Measurements from ENCODE around the gene RPH3AL. TPM values are rescaled to one million over a fixed set of nuclear protein-coding genes. Genes with fewer than 3 reads are reported as not detected.

Gene RPH3AL
- polyA plus RNA-seq, 3 donors = 0.71 to 1.9 (median 1.5) TPM

DNA sequence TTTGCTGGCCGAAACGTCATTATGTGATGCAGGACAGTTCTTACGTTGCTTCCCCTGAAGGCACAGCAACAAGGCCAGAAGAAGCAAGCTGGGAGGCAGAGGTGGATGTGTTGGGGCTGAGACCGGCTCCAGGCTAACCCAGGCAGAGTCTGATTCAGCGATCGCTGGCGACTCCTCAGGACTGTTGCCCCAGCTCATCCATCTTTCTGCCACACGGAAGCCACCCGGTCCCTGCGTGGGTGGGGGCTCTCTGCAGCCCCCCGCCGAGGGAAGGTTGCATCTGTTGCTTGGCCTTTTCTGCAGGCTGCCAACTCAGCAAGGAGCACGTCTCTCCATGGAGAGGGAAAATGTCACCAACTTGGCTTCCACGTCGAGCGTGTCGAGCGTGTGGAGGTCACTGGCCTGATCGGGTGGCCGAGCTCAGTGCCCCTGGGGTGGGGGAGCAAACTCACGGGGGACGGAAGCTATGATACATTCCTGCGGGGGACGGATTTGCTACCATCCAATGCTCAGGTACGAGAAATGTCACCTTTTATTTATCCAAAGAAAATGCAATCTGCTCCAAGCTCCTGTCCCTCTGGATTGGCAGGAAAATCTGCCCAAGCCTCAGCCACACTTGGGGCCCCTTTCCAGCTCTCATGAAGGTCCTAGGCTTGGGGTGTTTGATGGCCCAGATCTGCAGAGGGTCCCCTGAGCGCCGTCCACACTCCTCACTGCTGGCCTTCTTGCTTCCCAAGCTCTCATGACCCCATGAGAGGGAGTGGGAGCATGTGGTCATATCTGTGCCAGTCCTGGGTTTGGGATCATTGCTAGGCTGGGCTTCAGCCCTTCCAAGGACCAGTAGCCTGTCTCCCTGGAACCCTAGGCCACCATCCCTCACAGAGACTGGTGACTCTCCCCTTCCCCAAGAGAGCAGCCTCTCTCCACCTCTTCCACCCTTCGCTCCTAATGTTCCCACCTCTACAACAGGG, 69.4 kb downstream of the RPH3AL start:
- no peak overlapping the region for H3K27ac ChIP-seq (ENCODE audit: low read depth in 1 of 2, low read length in 2 of 2)
- intact Hi-C loops (cut with micrococcal nuclease) = no loop called here
- peaks cover 0 to 16% of the 10 kb centered on the region in 2 donors for H3K4me1 ChIP-seq (ENCODE audit: control insufficient read depth in 1 of 2, insufficient read depth in 2 of 2, low read length in 2 of 2)
- no peaks in the 10 kb centered on the region for H3K27me3 ChIP-seq (ENCODE audit: control insufficient read depth in 2 of 2, insufficient read depth in 2 of 2, low read length in 2 of 2)
- H3K4me3 ChIP-seq (replicated peaks in 1 of 3; ENCODE audit: low read depth in 2 of 3, low read length in 3 of 3) = no peak overlapping the region
- no peak overlapping the region for H3K27ac Mint-ChIP-seq
- H3K9me3 ChIP-seq (replicated peaks in 1 of 2; ENCODE audit: control insufficient read depth in 1 of 2, insufficient read depth in 1 of 2, low read length in 2 of 2) = no peaks in the 10 kb centered on the region
- TF ChIP-seq CTCF (IDR thresholded peaks at IDR 0.05) = no peak
- H3K79me2 ChIP-seq (ENCODE audit: insufficient read depth, low read length) = no peaks in the 10 kb centered on the region
- H3K4me1 Mint-ChIP-seq = peaks cover 25% of the 10 kb centered on the region
- H3K9ac ChIP-seq (ENCODE audit: insufficient read depth, low read length, poor library complexity, severe bottlenecking) = no peak overlapping the region
- no peak overlapping the region for H3K4me3 Mint-ChIP-seq
- H3K4me2 ChIP-seq (replicated peaks; ENCODE audit: extremely low read depth, low read length, poor library complexity, severe bottlenecking) = no peak overlapping the region
- no peaks in the 10 kb centered on the region for H4K20me1 ChIP-seq (ENCODE audit: insufficient read depth, low read length)
- no peak overlapping the region for H2AFZ ChIP-seq (ENCODE audit: insufficient read depth, low read depth, low read length, poor library complexity, severe bottlenecking)
- peaks cover 0 to 1% of the 10 kb centered on the region in 2 donors for H3K36me3 Mint-ChIP-seq
- H3K27me3 Mint-ChIP-seq (ENCODE audit: low read depth in 3 of 3) = peaks cover 4 to 5% (median 4%) of the 10 kb centered on the region in 3 donors
- WGBS (ENCODE audit: insufficient coverage) = 89% methylated on average over 25 of the region's 28 CpGs
- peaks cover 0 to 3% (median 3%) of the 10 kb centered on the region in 7 donors for H3K9me3 Mint-ChIP-seq
- H3K36me3 ChIP-seq (replicated peaks in 1 of 2; ENCODE audit: control insufficient read depth in 1 of 2, insufficient read depth in 2 of 2, low read length in 2 of 2) = no peaks in the 10 kb centered on the region
- no peak for DNase-seq

DNA sequence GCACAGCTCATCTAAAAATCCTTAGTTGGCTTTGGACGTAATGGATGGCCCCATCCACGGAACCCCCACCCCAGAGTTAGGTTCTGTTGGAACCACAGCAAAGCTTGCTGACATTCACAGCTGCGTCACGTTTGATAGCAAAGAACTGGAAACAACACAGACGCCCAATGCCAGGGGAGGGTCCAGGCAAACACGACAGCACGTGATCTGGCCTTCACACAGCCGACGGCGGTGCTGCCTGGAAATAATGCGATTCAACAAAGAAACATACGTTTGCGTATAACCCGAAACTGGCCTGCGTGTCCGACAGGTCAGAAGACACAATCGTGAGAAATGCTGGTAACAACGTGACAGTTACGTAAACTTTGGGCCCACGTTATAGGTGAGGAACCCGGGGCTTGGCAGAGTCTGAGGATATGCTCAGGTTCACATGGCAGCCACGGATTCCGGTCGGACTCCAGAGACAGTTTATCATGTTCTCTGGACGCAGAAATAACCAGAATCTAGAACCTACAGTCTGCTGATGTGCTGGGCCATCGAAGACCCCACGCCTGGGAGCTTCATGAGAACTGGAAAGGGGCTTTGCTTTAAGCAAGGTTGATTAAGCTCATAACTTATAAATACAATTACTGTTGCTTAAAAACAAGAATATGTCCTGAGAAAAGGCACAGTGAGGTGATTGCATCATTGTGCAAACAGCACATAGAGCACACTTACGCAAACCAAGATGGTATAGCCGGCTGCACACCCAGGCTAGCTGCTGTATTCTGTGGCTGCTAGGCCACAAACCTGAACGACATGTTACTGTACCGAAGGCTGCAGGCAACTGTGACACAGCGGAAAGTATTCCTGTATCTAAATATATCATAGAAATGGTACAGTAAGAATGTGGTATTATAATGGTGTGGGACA, 70.4 kb downstream of the RPH3AL start:
- H3K79me2 ChIP-seq (ENCODE audit: insufficient read depth, low read length) = no peaks in the 10 kb centered on the region
- no peak overlapping the region for H3K4me3 ChIP-seq (replicated peaks in 1 of 3; ENCODE audit: low read depth in 2 of 3, low read length in 3 of 3)
- H3K27me3 ChIP-seq (ENCODE audit: control insufficient read depth in 2 of 2, insufficient read depth in 2 of 2, low read length in 2 of 2) = no peaks in the 10 kb centered on the region
- no peak for TF ChIP-seq CTCF (IDR thresholded peaks at IDR 0.05)
- Mint-ChIP-seq H3K9me3 (peaks cover 0 to 6% (median 5%) of the 10 kb centered on the region in 7 donors), H3K27ac (peak overlapping the region in 1 of 7 donors; percentile 21), H3K4me1 (peaks cover 25% of the 10 kb centered on the region), H3K36me3 (peaks cover 0 to 3% of the 10 kb centered on the region in 2 donors), H3K27me3 (ENCODE audit: low read depth in 3 of 3) (peaks cover 4 to 6% (median 5%) of the 10 kb centered on the region in 3 donors), H3K4me3 (no peak overlapping the region)
- H3K9me3 ChIP-seq (replicated peaks in 1 of 2; ENCODE audit: control insufficient read depth in 1 of 2, insufficient read depth in 1 of 2, low read length in 2 of 2) = no peaks in the 10 kb centered on the region
- no peak overlapping the region for H2AFZ ChIP-seq (ENCODE audit: insufficient read depth, low read depth, low read length, poor library complexity, severe bottlenecking)
- 82% methylated on average over 29 of the region's 32 CpGs for WGBS (ENCODE audit: insufficient coverage)
- DNase-seq = no peak
- H3K4me1 ChIP-seq (ENCODE audit: control insufficient read depth in 1 of 2, insufficient read depth in 2 of 2, low read length in 2 of 2) = peaks cover 0 to 16% of the 10 kb centered on the region in 2 donors
- no peaks in the 10 kb centered on the region for H4K20me1 ChIP-seq (ENCODE audit: insufficient read depth, low read length)
- no peak overlapping the region for H3K27ac ChIP-seq (ENCODE audit: low read depth in 1 of 2, low read length in 2 of 2)
- no peak overlapping the region for H3K4me2 ChIP-seq (replicated peaks; ENCODE audit: extremely low read depth, low read length, poor library complexity, severe bottlenecking)
- intact Hi-C loops (cut with micrococcal nuclease) = no loop called here
- H3K9ac ChIP-seq (ENCODE audit: insufficient read depth, low read length, poor library complexity, severe bottlenecking) = no peak overlapping the region
- no peaks in the 10 kb centered on the region for H3K36me3 ChIP-seq (replicated peaks in 1 of 2; ENCODE audit: control insufficient read depth in 1 of 2, insufficient read depth in 2 of 2, low read length in 2 of 2)
